ENCODE measurements around the gene NEO1. TPM values are rescaled to one million over a fixed set of nuclear protein-coding genes. Genes with fewer than 3 reads are reported as not detected.

Gene NEO1
- total and polyA plus RNA-seq, 2 of the 13 experiments (the other 11 are each of a cell fraction or from before 2014, with no cell fraction given), result 8.4 to 11.0 TPM

GRCh38 chr15:73081321-73081958 is 29.2 kb downstream of the NEO1 start (continued):
- TF ChIP-seq TFDP2 (CRISPR knock-in tag; IDR thresholded peaks at IDR 0.05), result no peak
- TF ChIP-seq DBP (CRISPR knock-in tag; IDR thresholded peaks at IDR 0.05; ENCODE audit: not compliant biosample characterization), result no peak
- TF ChIP-seq PAXIP1 (CRISPR knock-in tag; conservative IDR thresholded peaks at IDR 0.05), result no peak
- no peak for TF ChIP-seq NFE2 (CRISPR knock-in tag; IDR thresholded peaks at IDR 0.05)
- no peak for TF ChIP-seq CENPT (CRISPR knock-in tag; IDR thresholded peaks at IDR 0.05; ENCODE audit: low read depth)
- TF ChIP-seq ARNT2 (CRISPR knock-in tag; IDR thresholded peaks at IDR 0.05; ENCODE audit: low read depth), result no peak
- no peak for TF ChIP-seq ZNF383 (CRISPR knock-in tag; IDR thresholded peaks at IDR 0.05; ENCODE audit: borderline replicate concordance)
- no peak for TF ChIP-seq PRDM10 (CRISPR knock-in tag; IDR thresholded peaks at IDR 0.05; ENCODE audit: low read depth)
- no peak for TF ChIP-seq ZIK1 (CRISPR knock-in tag; IDR thresholded peaks at IDR 0.05; ENCODE audit: borderline replicate concordance, low read depth)
- TF ChIP-seq ZMYM2 (CRISPR knock-in tag; IDR thresholded peaks at IDR 0.05), result no peak
- peak; percentile 76 for TF ChIP-seq ZNF121 (CRISPR knock-in tag; IDR thresholded peaks at IDR 0.05)
- TF ChIP-seq PBX3 (CRISPR knock-in tag; IDR thresholded peaks at IDR 0.05; ENCODE audit: borderline replicate concordance), result no peak
- TF ChIP-seq ASH2L (IDR thresholded peaks at IDR 0.05; ENCODE audit: insufficient read length, low read depth, low read length), result no peak
- no peak for TF ChIP-seq HNF4A (CRISPR knock-in tag; IDR thresholded peaks at IDR 0.05)
